Measurements from ENCODE around the gene DGCR8. TPM values are rescaled to one million over a fixed set of nuclear protein-coding genes. Genes with fewer than 3 reads are reported as not detected.
A peak's percentile ranks its signal among the peaks of the same experiment; 100 is the strongest.
"Not testable (repeated sequence)": the region's sequence is repeated elsewhere in the genome, so short reads cannot be mapped to it uniquely, and the experiment has no call there.

The DGCR8 gene
- total RNA-seq, 1 donor from 2014 or later, result 35.9 TPM

GRCh38 chr22:20151276-20151588 is 71.2 kb downstream of the DGCR8 start:
- DNase-seq (ENCODE audit: low read depth, low spot score), result no peak

GRCh38 chr22:20152464-20152890 is 72.4 kb downstream of the DGCR8 start:
- no peak for DNase-seq (ENCODE audit: low read depth, low spot score)

- DNase-seq (ENCODE audit: low read depth, low spot score), result no peak
Observed at GRCh38 chr22:20153945-20154344, 73.9 kb downstream of the DGCR8 start.

GRCh38 chr22:20154602-20155187 is 74.7 kb downstream of the DGCR8 start:
- no peak for DNase-seq (ENCODE audit: low read depth, low spot score)

- peak; percentile 39 for DNase-seq (ENCODE audit: low read depth, low spot score)
Observed at GRCh38 chr22:20155330-20156041, 75.4 kb downstream of the DGCR8 start.

GRCh38 chr22:20156042-20156389 is 76.0 kb downstream of the DGCR8 start:
- DNase-seq (ENCODE audit: low read depth, low spot score), result no peak

- DNase-seq (ENCODE audit: low read depth, low spot score), result peak; percentile 32
Observed at GRCh38 chr22:20156611-20157429, 76.8 kb downstream of the DGCR8 start.

GRCh38 chr22:20157430-20158183 is 77.6 kb downstream of the DGCR8 start:
- no peak for DNase-seq (ENCODE audit: low read depth, low spot score)

- DNase-seq (ENCODE audit: low read depth, low spot score), result no peak
Observed at GRCh38 chr22:20158391-20159036, 78.5 kb downstream of the DGCR8 start.

- no peak for DNase-seq (ENCODE audit: low read depth, low spot score)
Observed at GRCh38 chr22:20159076-20159475, 79.0 kb downstream of the DGCR8 start.

- DNase-seq (ENCODE audit: low read depth, low spot score), result not testable (repeated sequence)
Observed at GRCh38 chr22:20159531-20159930, 79.5 kb downstream of the DGCR8 start.

- no peak for DNase-seq (ENCODE audit: low read depth, low spot score)
Observed at GRCh38 chr22:20160041-20160440, 80.0 kb downstream of the DGCR8 start.

Other genes with a start within 250 kb of the DGCR8 start
- gene GNB1L, start 225.4 kb upstream of the DGCR8 start, total RNA-seq, result 11.1 and 14.6 TPM in 2 replicates
- gene RTL10, start 225.4 kb upstream of the DGCR8 start, total RNA-seq, result 29.2 and 39.3 TPM in 2 replicates
- gene COMT, start 138.5 kb upstream of the DGCR8 start, total RNA-seq, result 254 and 326 TPM in 2 replicates
- gene TXNRD2, start 138.4 kb upstream of the DGCR8 start, total RNA-seq, result 67.5 and 73.7 TPM in 2 replicates
- gene ARVCF, start 63.4 kb upstream of the DGCR8 start, total RNA-seq, result 52.8 and 79.3 TPM in 2 replicates
- 36.4 and 72.1 TPM in 2 replicates for gene TANGO2, start 59.1 kb upstream of the DGCR8 start, total RNA-seq
- 213 and 264 TPM in 2 replicates for gene RANBP1, start 35.9 kb downstream of the DGCR8 start, total RNA-seq
- gene TRMT2A, start 37.0 kb downstream of the DGCR8 start, total RNA-seq, result 46.5 and 62.3 TPM in 2 replicates
- 10.6 and 14.8 TPM in 2 replicates for gene ZDHHC8, start 51.6 kb downstream of the DGCR8 start, total RNA-seq
- gene CCDC188, start 70.8 kb downstream of the DGCR8 start, total RNA-seq, result 4.5 and 10.0 TPM in 2 replicates
- 0.32 and 0.46 TPM in 2 replicates for gene RTN4R, start 188.1 kb downstream of the DGCR8 start, total RNA-seq
- 40.2 and 43.1 TPM in 2 replicates for gene DGCR6L, start 239.8 kb downstream of the DGCR8 start, total RNA-seq